Lower leg skin (tissue), 3 donors: ENCODE measurements around the gene PXK.

Experiments
- CTCF ChIP-seq, 3 donors: fragments of 450-650 bp; IDR thresholded peaks; one replicate each; pipeline ENCODE4 v1.5.1; 2016; ENCODE audit warnings: antibody characterized with exemption in 3 of 3, mild to moderate bottlenecking in 3 of 3, moderate library complexity in 2 of 3
- POLR2A ChIP-seq, 2 donors: fragments of 450-650 bp; IDR thresholded peaks; one replicate each; pipeline ENCODE4 v1.6.1; 2016 to 2017; ENCODE audit warnings: antibody characterized with exemption in 2 of 2, mild to moderate bottlenecking in 1 of 2, moderate library complexity in 1 of 2

GRCh38 chr3:58383904-58384303 lies 51.2 kb downstream of the PXK start:
- TF ChIP-seq POLR2A (IDR thresholded peaks at IDR 0.05) (no peak), CTCF (IDR thresholded peaks at IDR 0.05) (no peak)
